GM21390 (cell line): Measurements from ENCODE around the gene IMMP2L.
"Not testable (repeated sequence)": the region's sequence is repeated elsewhere in the genome, so short reads cannot be mapped to it uniquely, and the experiment has no call there.

Experiments used
- ATAC-seq: cut with Tn5 transposase; IDR thresholded peaks from one replicate; pipeline ENCODE4 v1.9.1; 2021; ENCODE audit not compliant: unreplicated experiment

IMMP2L gene

GRCh38 chr7:110681941-110682340, 880.4 kb downstream of the IMMP2L start:
- no peak for ATAC-seq

DNA sequence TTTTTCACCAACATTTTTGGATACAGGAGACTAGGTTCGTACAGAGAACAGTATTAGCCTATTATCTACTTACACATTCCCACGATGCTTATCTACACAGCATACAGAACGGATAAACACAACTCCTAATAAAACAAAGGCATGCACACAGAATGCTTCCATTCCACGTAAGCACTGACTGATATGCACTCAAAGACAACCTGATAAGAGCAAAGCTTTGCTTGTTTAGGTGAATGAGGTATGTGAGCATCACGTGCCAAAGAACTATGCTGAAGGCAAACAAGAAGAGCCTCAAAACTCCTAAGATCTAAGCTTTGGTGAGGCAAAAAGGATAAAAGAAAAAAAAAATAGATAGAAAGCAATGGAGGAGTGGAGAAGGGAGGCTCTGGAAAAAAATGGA, 884.9 kb downstream of the IMMP2L start:
- ATAC-seq = no peak

DNA sequence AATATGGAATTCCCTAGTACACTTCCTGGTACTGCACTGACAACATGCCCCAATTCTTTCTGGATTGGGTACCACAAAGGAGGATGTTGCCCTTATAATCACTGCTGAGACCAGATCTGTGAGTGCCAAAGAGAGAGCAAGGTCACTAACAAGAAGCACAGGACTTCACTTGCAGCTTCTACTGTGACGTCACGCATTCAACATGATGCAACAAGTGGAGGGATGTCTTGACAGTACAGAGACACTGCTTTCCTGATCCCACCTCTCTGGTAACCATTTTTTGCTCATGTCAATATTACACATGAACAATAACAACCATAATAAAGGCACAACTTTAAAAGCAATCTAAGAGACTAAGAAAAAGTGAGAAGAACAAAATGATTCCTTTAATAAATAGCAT, 885.5 kb downstream of the IMMP2L start:
- no peak for ATAC-seq

DNA sequence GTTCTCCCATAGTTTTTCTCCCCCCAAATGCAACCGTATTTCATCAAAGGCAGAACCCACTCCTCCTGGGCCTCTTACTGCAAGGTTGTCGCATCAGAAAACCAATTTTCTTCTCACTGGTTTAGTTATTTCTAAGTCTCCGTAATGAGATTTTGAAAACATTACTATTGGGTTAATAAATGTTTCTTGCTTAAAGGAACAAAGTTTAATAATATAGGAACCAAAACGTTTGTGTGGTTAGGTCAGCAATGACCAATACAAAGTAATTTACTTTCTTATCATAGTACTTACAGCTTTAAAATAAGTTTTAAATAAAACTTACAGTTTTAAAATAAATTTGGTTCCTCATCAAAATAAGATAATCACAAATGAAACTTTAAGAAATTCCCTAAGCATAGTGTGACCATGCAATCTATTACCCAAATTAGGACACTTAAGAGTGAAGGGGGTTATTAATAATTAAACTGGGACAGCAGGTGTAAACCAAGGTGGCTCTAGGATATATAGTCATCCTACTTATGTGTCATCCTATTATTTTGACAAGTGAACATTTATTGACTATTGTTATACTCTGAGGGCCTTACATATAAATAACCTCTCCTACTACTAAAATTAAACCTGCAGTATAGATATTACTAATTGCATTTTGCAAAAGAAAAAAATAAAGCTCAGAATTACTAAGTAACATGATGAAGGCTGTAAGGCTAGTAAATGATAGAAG, 886.7 kb downstream of the IMMP2L start:
- ATAC-seq = no peak

DNA sequence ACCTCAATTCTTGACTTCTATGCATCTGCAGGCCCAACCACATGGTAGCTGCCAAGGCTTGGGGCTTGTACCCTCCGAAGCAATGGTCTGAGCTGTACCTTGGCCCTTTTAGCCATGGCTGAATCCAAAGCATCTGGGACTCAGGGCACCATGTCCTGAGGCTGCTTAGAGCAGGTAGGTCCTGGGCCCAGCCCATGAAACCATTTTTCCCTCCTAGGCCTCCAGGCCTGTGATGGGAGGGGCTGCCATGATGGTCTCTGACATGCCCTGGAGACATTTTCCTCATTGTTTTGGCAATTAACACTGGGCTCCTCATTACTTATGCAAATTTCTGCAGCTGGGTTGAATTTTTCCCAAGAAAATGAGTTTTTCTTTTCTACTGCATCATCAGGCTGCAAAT, 889.1 kb downstream of the IMMP2L start:
- no peak for ATAC-seq

DNA sequence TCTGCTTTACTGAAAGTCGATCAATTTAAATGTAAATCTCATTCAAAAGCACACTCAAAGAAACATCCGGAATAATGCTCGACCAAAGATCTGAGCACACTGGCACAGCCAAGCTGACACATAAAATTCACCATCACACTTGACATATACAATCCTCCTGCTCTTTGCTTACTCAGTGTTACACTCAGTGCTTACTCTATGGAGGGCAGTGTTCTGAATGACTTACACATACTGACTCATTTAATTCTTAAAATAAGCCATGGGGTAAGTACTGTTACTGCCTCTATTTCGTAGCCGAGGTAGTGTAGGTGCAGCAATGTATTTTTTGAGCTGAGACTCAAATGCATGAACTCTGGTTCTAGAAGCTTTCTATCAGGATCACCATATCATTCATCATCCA, 892.9 kb downstream of the IMMP2L start:
- no peak for ATAC-seq

- ATAC-seq = no peak
These were observed 897.5 kb downstream of the IMMP2L start for GRCh38 chr7:110664803-110665202.

DNA sequence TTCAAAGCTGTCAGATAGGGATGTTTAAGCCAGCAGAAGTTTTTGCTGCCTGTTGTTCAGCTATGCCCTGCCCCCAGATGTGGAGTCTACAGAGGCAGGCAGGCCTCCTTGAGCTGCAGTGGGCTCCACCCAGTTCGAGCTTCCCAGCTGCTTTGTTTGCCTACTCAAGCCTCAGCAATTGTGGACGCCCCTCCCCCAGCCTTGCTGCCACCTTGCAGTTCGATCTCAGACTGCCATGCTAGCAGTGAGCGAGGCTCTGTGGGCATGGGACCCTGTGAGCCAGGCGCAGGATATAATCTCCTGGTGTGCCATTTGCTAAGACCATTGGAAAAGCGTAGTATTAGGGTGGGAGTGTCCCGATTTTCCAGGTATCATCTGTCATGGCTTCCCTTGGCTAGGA, 901.7 kb downstream of the IMMP2L start:
- ATAC-seq = not testable (repeated sequence)

DNA sequence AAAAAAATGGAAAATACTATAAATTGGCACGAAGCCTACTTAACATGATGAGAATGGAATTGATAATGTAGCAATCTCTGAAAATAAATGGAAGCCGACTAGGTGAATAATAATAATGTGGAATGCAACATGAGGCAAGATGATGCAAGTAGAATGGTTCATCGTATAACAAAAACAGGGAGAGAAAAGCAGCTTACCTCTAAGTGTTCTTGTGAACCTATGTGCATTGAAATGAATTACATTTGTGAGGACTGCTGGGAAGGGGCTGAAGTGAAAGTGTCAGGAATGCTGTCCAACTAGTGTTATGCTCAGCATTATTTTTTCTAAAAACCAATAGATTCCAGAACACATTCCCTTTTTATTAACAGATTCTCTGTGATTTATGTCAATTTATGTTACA, 912.0 kb downstream of the IMMP2L start:
- ATAC-seq = no peak

- no peak for ATAC-seq
These were observed 915.0 kb downstream of the IMMP2L start for GRCh38 chr7:110647266-110647665.

- ATAC-seq = no peak
These were observed 915.5 kb downstream of the IMMP2L start for GRCh38 chr7:110646804-110647203.

GRCh38 chr7:110645616-110646015, 916.7 kb downstream of the IMMP2L start:
- ATAC-seq = no peak

- no peak for ATAC-seq
These were observed 917.2 kb downstream of the IMMP2L start for GRCh38 chr7:110645060-110645459.

- ATAC-seq = no peak
These were observed 925.0 kb downstream of the IMMP2L start for GRCh38 chr7:110637252-110637651.

- ATAC-seq = no peak
These were observed 929.0 kb downstream of the IMMP2L start for GRCh38 chr7:110633313-110633712.

- no peak for ATAC-seq
These were observed 935.9 kb downstream of the IMMP2L start for GRCh38 chr7:110626414-110626813.

DNA sequence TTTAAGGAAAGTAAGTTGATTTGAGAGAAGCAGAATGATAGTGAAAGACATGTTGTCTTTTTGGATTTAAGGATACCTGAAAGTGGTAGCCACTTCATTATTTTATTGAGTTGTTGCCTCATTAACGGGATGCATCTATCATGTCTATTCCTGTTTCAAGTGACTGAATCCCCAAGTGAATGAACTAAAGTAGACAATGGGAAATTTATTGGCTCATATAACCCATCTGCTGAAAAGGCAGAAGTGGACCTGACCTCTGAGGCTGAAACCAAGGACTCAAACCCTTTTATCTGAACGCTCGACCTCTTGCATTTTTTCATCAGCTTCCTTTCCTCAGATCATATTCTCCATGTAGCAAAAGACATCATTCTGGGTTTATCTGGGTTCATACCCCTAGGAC, 937.0 kb downstream of the IMMP2L start:
- no peak for ATAC-seq

- no peak for ATAC-seq
These were observed 938.9 kb downstream of the IMMP2L start for GRCh38 chr7:110623436-110623835.

GRCh38 chr7:110621289-110621688, 941.0 kb downstream of the IMMP2L start:
- no peak for ATAC-seq

GRCh38 chr7:110620110-110620735, 942.1 kb downstream of the IMMP2L start:
- no peak for ATAC-seq
